Measurements from ENCODE around the gene FAM8A1. TPM values are rescaled to one million over a fixed set of nuclear protein-coding genes. Genes with fewer than 3 reads are reported as not detected.

The FAM8A1 gene
- total and polyA plus RNA-seq, 9 of the 15 experiments (the other 6 are each of a cell fraction or from before 2014, with no cell fraction given): 4.9 to 23.6 (median 14.2) TPM

DNA sequence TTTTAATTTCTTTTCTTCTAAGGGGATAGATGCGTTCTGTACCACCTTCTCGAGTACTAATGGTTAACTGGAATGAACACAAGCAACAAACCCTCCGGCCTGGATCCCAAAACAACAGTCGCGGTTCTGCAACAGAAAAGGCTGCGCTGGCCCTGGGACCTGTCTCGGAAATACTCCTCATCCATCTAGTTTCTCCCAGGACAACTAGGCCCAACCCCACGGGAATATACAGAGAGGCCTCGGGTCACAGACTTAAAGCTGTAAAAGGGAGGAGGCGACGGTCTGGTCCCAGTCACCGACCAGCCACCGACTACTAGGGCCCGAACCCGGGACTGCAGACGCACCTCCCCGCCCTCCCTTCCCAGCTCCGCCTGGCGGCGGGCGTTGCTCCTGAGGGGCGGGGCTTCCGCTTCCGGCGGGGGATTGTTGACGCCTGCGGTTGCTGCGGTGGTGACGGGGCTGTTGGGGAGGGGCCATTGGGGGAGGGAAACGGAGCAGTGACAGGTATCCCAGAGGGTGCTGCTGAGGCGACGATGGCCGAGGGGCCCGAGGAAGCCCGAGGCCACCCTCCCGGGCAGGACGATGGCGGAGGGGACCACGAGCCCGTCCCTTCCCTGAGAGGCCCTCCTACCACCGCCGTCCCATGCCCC is at the start of gene FAM8A1 (continued):
- TF ChIP-seq, protein P1, sequence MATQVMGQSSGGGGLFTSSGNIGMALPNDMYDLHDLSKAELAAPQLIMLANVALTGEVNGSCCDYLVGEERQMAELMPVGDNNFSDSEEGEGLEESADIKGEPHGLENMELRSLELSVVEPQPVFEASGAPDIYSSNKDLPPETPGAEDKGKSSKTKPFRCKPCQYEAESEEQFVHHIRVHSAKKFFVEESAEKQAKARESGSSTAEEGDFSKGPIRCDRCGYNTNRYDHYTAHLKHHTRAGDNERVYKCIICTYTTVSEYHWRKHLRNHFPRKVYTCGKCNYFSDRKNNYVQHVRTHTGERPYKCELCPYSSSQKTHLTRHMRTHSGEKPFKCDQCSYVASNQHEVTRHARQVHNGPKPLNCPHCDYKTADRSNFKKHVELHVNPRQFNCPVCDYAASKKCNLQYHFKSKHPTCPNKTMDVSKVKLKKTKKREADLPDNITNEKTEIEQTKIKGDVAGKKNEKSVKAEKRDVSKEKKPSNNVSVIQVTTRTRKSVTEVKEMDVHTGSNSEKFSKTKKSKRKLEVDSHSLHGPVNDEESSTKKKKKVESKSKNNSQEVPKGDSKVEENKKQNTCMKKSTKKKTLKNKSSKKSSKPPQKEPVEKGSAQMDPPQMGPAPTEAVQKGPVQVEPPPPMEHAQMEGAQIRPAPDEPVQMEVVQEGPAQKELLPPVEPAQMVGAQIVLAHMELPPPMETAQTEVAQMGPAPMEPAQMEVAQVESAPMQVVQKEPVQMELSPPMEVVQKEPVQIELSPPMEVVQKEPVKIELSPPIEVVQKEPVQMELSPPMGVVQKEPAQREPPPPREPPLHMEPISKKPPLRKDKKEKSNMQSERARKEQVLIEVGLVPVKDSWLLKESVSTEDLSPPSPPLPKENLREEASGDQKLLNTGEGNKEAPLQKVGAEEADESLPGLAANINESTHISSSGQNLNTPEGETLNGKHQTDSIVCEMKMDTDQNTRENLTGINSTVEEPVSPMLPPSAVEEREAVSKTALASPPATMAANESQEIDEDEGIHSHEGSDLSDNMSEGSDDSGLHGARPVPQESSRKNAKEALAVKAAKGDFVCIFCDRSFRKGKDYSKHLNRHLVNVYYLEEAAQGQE (IDR thresholded peaks at IDR 0.05; ENCODE audit: borderline replicate concordance): no peak
- TF ChIP-seq, protein P1 (CRISPR knock-in tag; IDR thresholded peaks at IDR 0.05; ENCODE audit: low read depth): no peak
- TF ChIP-seq TCF7L2 (IDR thresholded peaks at IDR 0.05; ENCODE audit: low read depth, low read length) (no peak), ELF1 (tag; IDR thresholded peaks at IDR 0.05) (peak; percentile 60), CAMTA2 (CRISPR knock-in tag; conservative IDR thresholded peaks at IDR 0.05) (no peak), ZNF551 (CRISPR knock-in tag; IDR thresholded peaks at IDR 0.05) (no peak), ARID1B (IDR thresholded peaks at IDR 0.05) (no peak; the same call in 1 of the 2 replicates), RCOR1 (IDR thresholded peaks at IDR 0.05; ENCODE audit: borderline replicate concordance in 1 of 2, low read depth in 2 of 2, low read length in 2 of 2) (peak in 1 of 2 experiments; percentile 74; a peak in 2 of 4 replicates), RHOXF2B (CRISPR knock-in tag; conservative IDR thresholded peaks at IDR 0.05) (no peak), NEUROD1 (IDR thresholded peaks at IDR 0.05; ENCODE audit: borderline replicate concordance, low read depth, low read length, partially characterized antibody) (peak; percentile 68), ZNF830 (CRISPR knock-in tag; IDR thresholded peaks at IDR 0.05) (no peak), ETV6 (IDR thresholded peaks at IDR 0.05; ENCODE audit: borderline replicate concordance in 1 of 2, low read depth in 2 of 2, low read length in 1 of 2) (no peak), ETV6 (CRISPR knock-in tag; IDR thresholded peaks at IDR 0.05; ENCODE audit: borderline replicate concordance) (no peak), SAFB (IDR thresholded peaks at IDR 0.05; ENCODE audit: borderline replicate concordance, low read depth, low read length) (no peak), ZNF76 (CRISPR knock-in tag; IDR thresholded peaks at IDR 0.05; ENCODE audit: borderline replicate concordance) (no peak)
- TF ChIP-seq, protein P2, sequence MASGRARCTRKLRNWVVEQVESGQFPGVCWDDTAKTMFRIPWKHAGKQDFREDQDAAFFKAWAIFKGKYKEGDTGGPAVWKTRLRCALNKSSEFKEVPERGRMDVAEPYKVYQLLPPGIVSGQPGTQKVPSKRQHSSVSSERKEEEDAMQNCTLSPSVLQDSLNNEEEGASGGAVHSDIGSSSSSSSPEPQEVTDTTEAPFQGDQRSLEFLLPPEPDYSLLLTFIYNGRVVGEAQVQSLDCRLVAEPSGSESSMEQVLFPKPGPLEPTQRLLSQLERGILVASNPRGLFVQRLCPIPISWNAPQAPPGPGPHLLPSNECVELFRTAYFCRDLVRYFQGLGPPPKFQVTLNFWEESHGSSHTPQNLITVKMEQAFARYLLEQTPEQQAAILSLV (tag; IDR thresholded peaks at IDR 0.05): no peak
- TF ChIP-seq, protein P3, sequence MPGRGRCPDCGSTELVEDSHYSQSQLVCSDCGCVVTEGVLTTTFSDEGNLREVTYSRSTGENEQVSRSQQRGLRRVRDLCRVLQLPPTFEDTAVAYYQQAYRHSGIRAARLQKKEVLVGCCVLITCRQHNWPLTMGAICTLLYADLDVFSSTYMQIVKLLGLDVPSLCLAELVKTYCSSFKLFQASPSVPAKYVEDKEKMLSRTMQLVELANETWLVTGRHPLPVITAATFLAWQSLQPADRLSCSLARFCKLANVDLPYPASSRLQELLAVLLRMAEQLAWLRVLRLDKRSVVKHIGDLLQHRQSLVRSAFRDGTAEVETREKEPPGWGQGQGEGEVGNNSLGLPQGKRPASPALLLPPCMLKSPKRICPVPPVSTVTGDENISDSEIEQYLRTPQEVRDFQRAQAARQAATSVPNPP (IDR thresholded peaks at IDR 0.05; ENCODE audit: borderline replicate concordance, insufficient read depth, insufficient read length): no peak
- TF ChIP-seq, protein P4, sequence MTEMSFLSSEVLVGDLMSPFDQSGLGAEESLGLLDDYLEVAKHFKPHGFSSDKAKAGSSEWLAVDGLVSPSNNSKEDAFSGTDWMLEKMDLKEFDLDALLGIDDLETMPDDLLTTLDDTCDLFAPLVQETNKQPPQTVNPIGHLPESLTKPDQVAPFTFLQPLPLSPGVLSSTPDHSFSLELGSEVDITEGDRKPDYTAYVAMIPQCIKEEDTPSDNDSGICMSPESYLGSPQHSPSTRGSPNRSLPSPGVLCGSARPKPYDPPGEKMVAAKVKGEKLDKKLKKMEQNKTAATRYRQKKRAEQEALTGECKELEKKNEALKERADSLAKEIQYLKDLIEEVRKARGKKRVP (CRISPR knock-in tag; IDR thresholded peaks at IDR 0.05): peak; percentile 45; the same call in 1 of the 2 replicates

All from K562 (cell line).